H1 (cell line): ENCODE results near the gene NKG7. TPM values are rescaled to one million over a fixed set of nuclear protein-coding genes. Genes with fewer than 3 reads are reported as not detected.

Source experiments
- ATF2 ChIP-seq: IDR thresholded peaks from 2 replicates; pipeline ENCODE4 v1.6.1; 2012; ENCODE audit warnings: low read length, inconsistent platforms
- BACH1 ChIP-seq: IDR thresholded peaks from 2 replicates; pipeline ENCODE4 v1.6.1; 2012; ENCODE audit warnings: low read length, improper control_type of control experiment
- BRCA1 ChIP-seq: IDR thresholded peaks from 2 replicates; pipeline ENCODE4 v1.6.1; 2012; ENCODE audit warnings: low read depth, low read length, improper control_type of control experiment
- CHD1 ChIP-seq: IDR thresholded peaks from 2 replicates; pipeline ENCODE4 v1.6.1; 2012; ENCODE audit warnings: low read depth, low read length, improper control_type of control experiment
- CHD2 ChIP-seq: IDR thresholded peaks from 2 replicates; pipeline ENCODE4 v1.6.1; 2012; ENCODE audit warnings: low read length, improper control_type of control experiment
- CHD7 ChIP-seq: fragments of 300-600 bp; sonication (generic); IDR thresholded peaks from 2 replicates; pipeline ENCODE4 v1.7.1; 2012; ENCODE audit warnings: low read length, moderate library complexity, mild to moderate bottlenecking, inconsistent platforms; ENCODE audit not compliant: insufficient replicate concordance
- CREB1 ChIP-seq: IDR thresholded peaks from 2 replicates; pipeline ENCODE4 v1.6.1; 2012; ENCODE audit warnings: inconsistent platforms
- HDAC6 ChIP-seq: IDR thresholded peaks from one replicate; pipeline ENCODE4 v1.7.1; 2012; ENCODE audit warnings: low read depth, mild to moderate bottlenecking, inconsistent platforms, low read length, moderate library complexity
- POLR2AphosphoS5 ChIP-seq: IDR thresholded peaks from 2 replicates; pipeline ENCODE4 v1.6.1; 2011; ENCODE audit warnings: low read depth, low read length
- polyA plus RNA-seq, 7 experiments: library from polyadenylated mRNA; depleted of rRNA in 3 of 7; stranded (reverse) in 5 of 7; unstranded in 2 of 7; fragments of >200 nt in 5 of 7; fragments of 200-250 nt in 2 of 7; gene quantifications; 1 replicate in 5 of 7; 2 replicates in 1 of 7; 4 replicates in 1 of 7; pipeline versions ENCODE4 v1.2.1 to v1.2.3, GENCODE V29; 2011 to 2013; ENCODE audit warnings: missing spikeins in 2 of 7, mixed read lengths in 2 of 7
- total RNA-seq: library from RNA; stranded (reverse); fragmentation: NEBNext Ultra II Directional; extraction: Animal tissue kit (Norgen Biotek cat#: 25700); gene quantifications from 2 replicates; pipeline ENCODE4 v1.2.1, GENCODE V29; 2021

The NKG7 gene
- total and polyA plus RNA-seq, 2 of the 8 experiments (the other 6 are each of a cell fraction or from before 2014, with no cell fraction given), result not detected

GRCh38 chr19:51367565-51368365 lies 4.7 kb downstream of the NKG7 start (continued):
- TF ChIP-seq CHD7, result no peak
- no peak; the same call in 1 of the 2 replicates for TF ChIP-seq CREB1
- TF ChIP-seq HDAC6, result no peak
- TF ChIP-seq ATF2, result no peak
- no peak for TF ChIP-seq POLR2AphosphoS5
- TF ChIP-seq CHD2, result no peak
- TF ChIP-seq BRCA1, result no peak
- no peak for TF ChIP-seq CHD1
- no peak for TF ChIP-seq BACH1
